Measurements from ENCODE around the gene GPR68.
"Not testable (repeated sequence)": the region's sequence is repeated elsewhere in the genome, so short reads cannot be mapped to it uniquely, and the experiment has no call there.

GPR68 gene

DNA sequence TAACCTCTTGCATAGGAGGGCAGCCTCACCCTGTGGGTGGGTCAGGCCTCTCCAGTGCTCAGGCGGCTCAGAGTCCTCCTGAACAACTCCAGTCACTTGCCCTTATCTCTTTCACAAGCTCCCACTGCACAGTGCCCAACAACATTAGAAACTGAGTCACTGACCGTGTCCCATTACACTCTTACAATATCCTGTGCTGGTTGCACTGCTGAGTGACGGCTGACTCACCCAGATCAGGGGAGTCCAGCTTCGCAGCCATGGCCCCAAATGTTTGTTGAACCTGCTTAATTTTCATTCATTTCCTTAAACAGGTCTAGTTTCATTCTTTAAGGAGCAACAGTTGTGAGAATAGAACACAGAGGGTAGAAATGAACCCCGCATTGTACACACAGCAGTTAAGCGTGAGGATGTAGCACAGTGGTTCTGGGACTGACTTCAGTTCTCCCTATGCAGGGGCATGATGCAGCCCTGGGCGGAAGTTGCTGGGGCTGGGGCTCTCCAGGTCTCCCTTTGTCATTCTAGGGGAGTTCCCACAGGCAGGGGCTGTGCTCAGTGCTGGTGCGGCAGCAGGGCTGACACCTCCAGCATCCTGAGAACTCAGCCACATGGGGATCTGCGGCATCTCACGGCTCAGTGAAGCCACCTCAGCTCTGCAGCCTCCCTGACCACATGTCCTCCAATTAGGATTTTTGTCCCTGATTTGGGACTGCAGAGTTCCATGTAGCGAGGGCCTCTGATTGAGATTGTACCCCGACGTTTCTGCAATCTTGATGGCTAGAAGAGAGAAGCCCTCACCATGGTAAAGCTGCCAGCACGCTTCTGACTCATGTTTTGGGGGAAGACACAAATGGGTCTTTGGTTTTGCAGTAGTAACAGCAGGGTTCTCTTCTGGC, 16.1 kb downstream of the GPR68 start:
- no peak for DNase-seq

DNA sequence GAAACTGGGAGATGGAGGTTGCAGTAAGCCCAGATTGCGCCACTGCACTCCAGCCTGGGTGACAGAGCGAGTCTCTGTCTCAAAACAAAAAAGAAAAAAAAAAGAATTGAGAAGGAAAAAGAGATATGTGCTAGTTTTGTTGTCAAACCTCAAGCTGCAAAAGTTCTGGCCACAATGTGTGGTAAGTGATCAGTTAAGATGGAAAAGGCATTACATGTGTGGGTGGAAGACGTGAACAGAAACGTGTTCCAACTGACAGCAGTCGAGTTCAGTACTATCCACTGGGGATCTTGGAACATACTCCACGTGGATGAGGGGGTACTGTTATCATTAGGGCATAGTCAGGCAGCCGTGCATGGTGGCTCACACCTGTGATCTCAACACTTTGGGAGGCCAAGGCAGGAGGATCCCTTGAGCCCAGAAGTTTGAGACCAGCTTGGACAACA, 17.3 kb downstream of the GPR68 start:
- DNase-seq: no peak

GRCh38 chr14:91226360-91226759, 18.1 kb downstream of the GPR68 start:
- not testable (repeated sequence) for DNase-seq

DNA sequence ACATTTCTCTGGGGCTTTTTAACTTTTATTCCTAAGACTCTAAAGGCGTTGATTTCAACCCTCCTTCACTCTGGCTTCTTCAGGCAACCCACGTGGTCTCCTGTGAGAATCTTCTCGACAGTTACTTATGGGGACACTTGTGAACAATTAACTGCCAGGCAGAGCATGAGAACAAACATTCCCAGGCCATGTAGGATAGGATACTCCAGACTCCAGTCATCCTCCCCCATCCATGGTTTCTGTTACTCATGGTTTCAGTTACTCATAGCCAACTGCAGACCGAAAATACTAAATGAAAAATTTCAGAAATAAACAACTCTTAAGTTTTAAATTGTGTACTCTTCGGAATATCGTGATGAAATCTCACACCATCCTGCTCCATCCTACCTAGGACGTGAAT, 19.5 kb downstream of the GPR68 start:
- no peak for DNase-seq

GRCh38 chr14:91223028-91223783, 21.3 kb downstream of the GPR68 start:
- DNase-seq: no peak

DNA sequence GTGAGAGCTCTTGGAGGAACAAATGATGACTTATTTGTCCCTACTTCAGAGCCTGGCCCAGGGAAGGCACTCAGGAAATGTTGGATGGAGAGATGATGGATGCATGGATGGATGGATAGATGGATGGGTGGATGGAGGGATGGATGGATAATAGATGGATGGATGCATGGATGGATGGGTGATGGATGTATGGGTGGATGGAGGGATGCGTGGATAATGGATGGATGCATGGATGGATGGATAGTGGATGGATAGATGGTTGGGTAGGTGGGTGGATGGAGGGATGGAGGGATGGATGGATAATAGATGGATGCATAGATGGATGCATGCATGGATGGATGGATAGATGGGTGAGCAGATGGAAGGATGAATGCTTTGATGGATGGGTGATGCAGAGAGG, 23.2 kb downstream of the GPR68 start:
- no peak for DNase-seq

DNA sequence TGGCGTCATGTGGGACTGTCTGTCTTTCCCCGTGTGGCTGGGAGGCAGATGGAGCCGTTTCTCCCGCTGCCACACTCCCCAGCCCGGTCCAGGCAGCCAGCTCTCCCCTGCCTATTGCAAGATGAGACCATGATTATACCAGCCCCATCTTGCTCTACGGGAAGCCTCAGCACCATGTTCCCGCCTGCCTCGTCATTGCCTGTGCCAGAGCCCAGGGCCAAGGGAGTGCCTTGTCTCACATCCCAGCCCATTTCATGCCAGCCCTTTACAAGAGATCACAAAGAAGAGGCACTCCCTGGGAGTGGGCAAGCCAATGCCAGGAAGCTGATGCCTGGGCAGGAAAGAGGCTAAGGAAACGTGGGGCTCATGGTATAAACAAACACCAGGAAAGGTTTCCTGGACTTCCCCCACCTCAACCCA, 23.9 kb downstream of the GPR68 start:
- no peak for DNase-seq

- DNase-seq: no peak
These were observed 24.8 kb downstream of the GPR68 start for GRCh38 chr14:91219517-91220389.

DNA sequence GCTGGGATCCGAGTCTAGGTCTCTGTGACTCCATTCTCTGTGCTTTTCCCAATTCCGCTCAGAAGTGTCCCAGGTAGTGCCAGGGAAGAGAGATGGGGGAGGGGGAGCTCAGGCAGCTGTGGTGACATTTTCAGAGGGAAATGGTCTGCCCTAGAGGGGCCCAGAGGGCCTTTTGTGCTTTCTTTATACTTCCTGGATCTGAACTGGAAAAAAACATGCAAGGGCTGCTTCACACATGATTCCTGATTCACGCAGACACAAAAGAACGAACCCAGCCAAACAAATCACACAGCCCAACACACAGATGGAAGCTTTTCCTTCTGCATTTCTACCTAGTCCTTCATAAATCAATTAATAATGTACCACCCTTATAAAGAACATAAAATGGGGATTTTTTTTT, 26.5 kb downstream of the GPR68 start:
- DNase-seq: no peak

- DNase-seq: no peak
These were observed 27.7 kb downstream of the GPR68 start for GRCh38 chr14:91216731-91217226.

DNA sequence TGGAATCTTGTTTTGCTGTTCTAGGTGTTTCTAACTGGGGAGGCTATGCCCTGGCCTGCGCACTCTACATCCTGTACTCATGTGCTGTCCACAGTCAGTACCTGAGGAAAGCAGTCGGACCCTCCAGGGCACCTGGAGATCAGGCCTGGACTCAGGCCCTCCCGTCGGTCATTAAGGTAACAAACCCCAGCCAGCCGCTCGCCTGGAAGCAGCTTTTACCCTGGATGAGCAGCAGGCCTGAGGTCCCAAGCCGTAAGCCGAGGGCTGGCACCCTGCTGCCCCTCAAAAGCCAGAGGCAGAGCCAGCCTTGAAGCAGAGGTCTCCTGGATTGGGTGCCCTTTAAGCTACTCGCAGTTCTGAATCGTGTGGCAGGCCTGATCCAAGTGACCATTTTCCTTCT, 29.1 kb downstream of the GPR68 start:
- DNase-seq: no peak

DNA sequence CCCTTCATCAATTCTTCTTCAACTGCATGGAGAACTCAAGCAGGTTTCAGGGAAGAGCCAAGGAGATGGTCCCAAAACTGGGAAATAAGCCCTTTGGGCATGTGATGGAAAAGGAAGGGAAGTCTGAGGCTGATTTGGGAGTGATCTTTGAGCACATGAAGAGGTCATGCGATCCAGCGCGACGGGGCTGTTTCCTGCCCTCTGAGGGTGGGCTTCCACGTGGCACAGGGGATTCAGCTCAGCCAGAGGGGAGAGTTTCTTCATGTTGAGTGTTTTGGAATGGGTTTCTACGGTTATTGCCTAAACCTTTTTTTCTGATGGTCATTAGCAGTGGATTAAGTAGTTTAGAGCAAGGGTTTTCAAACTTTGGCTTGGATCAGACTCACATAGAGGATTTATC, 30.2 kb downstream of the GPR68 start:
- DNase-seq: no peak

GRCh38 chr14:91211017-91211416, 33.5 kb downstream of the GPR68 start:
- no peak for DNase-seq

GRCh38 chr14:91207008-91207407, 37.5 kb downstream of the GPR68 start:
- no peak for DNase-seq

GRCh38 chr14:91205459-91205858, 39.0 kb downstream of the GPR68 start:
- no peak for DNase-seq

DNA sequence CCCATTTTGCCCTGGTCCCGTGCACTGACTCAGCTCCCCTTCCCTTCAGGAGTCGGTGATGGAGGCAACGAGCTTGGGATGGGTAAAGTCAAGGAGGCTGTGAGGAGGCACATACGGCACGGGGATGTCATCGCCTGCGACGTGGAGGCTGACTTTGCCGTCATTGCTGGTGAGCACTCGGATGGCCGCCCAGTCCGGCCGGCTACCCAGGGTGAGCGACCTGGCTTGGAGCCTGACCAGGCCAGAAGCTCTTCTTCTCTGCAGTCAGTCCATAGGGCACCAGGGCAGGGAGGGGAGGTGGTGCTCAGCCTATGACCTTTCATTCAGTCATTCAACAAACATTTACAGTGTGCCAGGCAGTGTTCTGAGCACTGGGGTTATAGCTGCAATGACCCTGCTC, 39.8 kb downstream of the GPR68 start:
- DNase-seq: no peak

- DNase-seq: peak; percentile 74
These were observed 42.1 kb downstream of the GPR68 start for GRCh38 chr14:91202234-91202974.

DNA sequence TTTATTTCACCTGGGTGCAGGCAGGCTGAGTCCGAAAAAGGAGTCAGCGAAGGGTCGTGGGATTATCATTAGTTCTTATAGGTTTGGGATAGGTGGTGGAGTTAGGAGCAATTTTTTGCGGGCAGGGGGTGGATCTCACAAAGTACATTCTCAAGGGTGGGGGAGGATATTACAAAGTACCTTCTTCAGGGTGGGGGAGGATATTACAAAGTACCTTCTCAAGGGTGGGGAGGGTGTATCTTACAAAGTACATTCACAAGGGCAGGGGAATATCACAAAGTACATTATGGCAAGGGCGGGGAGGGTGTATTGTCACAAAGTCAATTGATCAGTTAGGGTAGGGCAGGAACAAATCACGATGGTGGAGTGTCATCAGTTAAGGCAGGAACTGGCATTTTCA, 43.7 kb downstream of the GPR68 start:
- DNase-seq: not testable (repeated sequence)

DNA sequence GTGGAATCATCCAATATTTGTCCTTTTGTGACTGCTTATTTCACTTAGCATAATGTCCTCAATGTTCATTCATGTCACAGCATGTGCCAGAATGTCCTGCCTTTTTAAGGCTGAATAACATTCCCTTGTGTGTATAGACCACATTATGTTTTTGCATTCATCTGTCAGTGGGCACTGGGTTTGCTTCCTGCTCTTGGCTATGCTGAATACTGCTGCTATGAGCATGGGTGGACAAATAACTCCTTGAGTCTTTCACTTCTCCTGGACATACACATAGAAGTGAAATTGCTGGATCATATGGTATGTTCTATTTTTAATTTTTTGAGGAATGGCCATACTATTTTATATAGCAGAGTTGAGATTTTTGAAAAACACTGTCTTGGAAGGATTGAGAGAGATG, 46.9 kb downstream of the GPR68 start:
- no peak for DNase-seq

GRCh38 chr14:91195881-91196280, 48.6 kb downstream of the GPR68 start:
- no peak for DNase-seq

DNA sequence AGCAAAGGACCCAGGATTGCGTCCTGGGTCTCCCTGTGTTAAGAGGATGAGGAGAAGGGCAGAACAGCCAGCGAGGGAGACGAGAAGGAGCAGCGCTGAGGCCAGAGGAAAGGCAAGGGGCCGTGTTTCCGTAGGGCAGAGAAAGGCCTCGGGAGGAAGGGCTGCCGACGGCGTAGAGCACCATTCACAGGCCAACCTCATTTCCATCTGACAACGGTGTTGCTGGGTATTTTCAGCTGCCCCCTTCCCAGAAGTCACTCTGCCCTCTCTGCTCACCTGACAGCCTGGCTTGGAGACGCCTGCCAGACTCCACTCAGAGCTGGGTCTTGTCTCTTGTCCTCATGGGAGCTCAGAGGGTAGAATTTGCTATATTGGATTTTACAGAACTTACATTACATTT, 51.4 kb downstream of the GPR68 start:
- no peak for DNase-seq

DNA sequence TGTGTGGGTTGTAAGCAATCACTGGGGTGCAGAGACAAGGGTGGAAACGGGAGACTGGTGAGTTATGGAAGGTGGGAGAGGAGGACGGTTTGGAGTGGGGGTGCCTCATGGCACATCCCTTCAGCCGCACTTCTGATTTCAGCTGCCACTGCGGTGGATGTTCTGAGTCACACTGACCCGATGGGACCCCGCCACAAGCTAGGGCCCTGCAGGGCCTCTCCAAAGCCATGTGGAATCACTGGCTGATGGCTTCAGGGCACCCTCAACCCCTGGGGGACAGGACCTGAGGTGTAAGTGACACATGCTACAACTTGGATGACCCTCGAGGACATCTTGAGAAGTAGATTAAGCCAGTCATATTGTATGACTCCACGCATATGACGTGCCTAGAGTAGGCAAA, 53.7 kb downstream of the GPR68 start:
- DNase-seq: no peak

Data from femur (tissue), 1 donor.